ENCODE results near the gene HSD17B11. TPM values are rescaled to one million over a fixed set of nuclear protein-coding genes. Genes with fewer than 3 reads are reported as not detected.
"Not testable (repeated sequence)": the region's sequence is repeated elsewhere in the genome, so short reads cannot be mapped to it uniquely, and the experiment has no call there.

HSD17B11 gene
- total RNA-seq, 3 donors from 2014 or later (not counting 1 experiment from before 2014, with no cell fraction given): 42.2 to 50.5 (median 49.8) TPM

DNA sequence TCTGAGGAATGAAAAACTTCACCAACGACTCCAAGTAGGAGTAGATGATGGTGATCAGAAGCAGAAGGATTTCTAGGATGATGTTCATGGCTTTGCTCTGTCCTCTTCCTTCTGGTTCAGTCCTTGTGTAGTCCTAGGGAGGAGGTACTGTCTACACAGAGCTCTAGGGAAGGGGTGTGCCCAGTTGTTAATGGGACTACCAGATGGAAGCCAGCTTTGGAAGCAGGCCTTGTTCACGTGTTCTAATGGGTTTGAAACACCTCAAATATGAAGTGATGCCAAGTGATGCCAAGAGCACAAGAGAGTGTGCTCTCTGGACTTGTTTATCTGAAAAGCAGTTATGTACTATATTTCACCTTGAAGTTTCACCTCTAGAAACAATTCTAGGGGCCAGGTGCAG lies 68.2 kb downstream of the HSD17B11 start, which contains the start of gene HSD17B13:
TSS of gene HSD17B13 (minus strand) at position 129 of the 400 bp plus-strand sequence. CDS start at position 88, 41 bp downstream.
- Histone ChIP-seq H3K4me3 (ENCODE audit: low read length) (no peak within 1 kb of the TSS), H3K9me3 (ENCODE audit: control insufficient read depth, insufficient read depth, low read length) (no peaks in the 10 kb centered on the region), H3K27ac (ENCODE audit: low read length) (no peak within 1 kb of the TSS), H3K27me3 (ENCODE audit: control insufficient read depth, insufficient read depth, low read length) (no peaks in the 10 kb centered on the region), H3K4me1 (ENCODE audit: control insufficient read depth, insufficient read depth, low read length) (no peaks in the 10 kb centered on the region), H3K36me3 (ENCODE audit: control insufficient read depth, insufficient read depth, low read length) (no peaks in the 10 kb centered on the region)
- no peak within 1 kb of the TSS for H3K4me3 Mint-ChIP-seq
- 92% methylated on average over 2 of the region's 2 CpGs for WGBS (ENCODE audit: insufficient coverage)
- DNase-seq (no peak), ATAC-seq (no peak)
- H3K4me1 Mint-ChIP-seq: no peaks in the 10 kb centered on the region
- no peaks in the 10 kb centered on the region for H3K36me3 Mint-ChIP-seq
- TF ChIP-seq CTCF (IDR thresholded peaks at IDR 0.05): no peak
- intact Hi-C loops (cut with micrococcal nuclease): no loop called here
- H3K27me3 Mint-ChIP-seq (ENCODE audit: low read depth in 2 of 2): no peaks in the 10 kb centered on the region
- H3K27ac Mint-ChIP-seq: no peak within 1 kb of the TSS
- no peaks in the 10 kb centered on the region for H3K9me3 Mint-ChIP-seq

DNA sequence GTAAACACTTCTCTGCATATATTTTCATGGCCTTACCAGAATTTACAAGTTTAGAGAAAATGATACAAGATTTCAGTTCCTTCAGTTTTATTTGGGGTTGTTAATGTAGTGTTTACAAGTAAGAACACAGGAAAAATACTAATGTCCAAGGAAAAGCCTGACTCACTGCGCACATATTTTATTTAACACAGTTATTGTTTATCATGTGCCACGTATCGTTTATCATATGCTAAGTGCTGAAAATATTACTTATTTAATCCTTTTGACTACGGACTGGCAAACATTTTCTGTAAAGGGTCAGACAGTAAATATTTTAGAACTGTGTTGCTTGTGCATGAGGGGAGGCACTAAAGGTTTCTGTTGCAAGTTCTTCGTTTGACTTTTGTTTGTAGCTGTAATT lies 69.1 kb downstream of the HSD17B11 start:
- no peak for ATAC-seq
- WGBS (ENCODE audit: insufficient coverage): 91% methylated on average over 5 of the region's 5 CpGs
- no peak overlapping the region for H3K27ac ChIP-seq (ENCODE audit: low read length)
- H3K4me3 ChIP-seq (ENCODE audit: low read length): no peak overlapping the region
- H3K9me3 ChIP-seq (ENCODE audit: control insufficient read depth, insufficient read depth, low read length): no peaks in the 10 kb centered on the region
- TF ChIP-seq CTCF (IDR thresholded peaks at IDR 0.05): no peak
- no peaks in the 10 kb centered on the region for H3K27me3 ChIP-seq (ENCODE audit: control insufficient read depth, insufficient read depth, low read length)
- Mint-ChIP-seq H3K27ac (no peak overlapping the region), H3K4me3 (no peak overlapping the region), H3K27me3 (ENCODE audit: low read depth in 2 of 2) (no peaks in the 10 kb centered on the region), H3K9me3 (no peaks in the 10 kb centered on the region), H3K36me3 (no peaks in the 10 kb centered on the region), H3K4me1 (no peaks in the 10 kb centered on the region)
- no peaks in the 10 kb centered on the region for H3K4me1 ChIP-seq (ENCODE audit: control insufficient read depth, insufficient read depth, low read length)
- intact Hi-C loops (cut with micrococcal nuclease): no loop called here
- no peak for DNase-seq
- H3K36me3 ChIP-seq (ENCODE audit: control insufficient read depth, insufficient read depth, low read length): no peaks in the 10 kb centered on the region

- WGBS (ENCODE audit: insufficient coverage): no CpG with 5 or more reads among the region's 1 CpG
- Mint-ChIP-seq H3K27me3 (ENCODE audit: low read depth in 2 of 2) (no peaks in the 10 kb centered on the region), H3K4me1 (no peaks in the 10 kb centered on the region), H3K4me3 (no peak overlapping the region), H3K36me3 (no peaks in the 10 kb centered on the region), H3K27ac (no peak overlapping the region), H3K9me3 (no peaks in the 10 kb centered on the region)
- H3K36me3 ChIP-seq (ENCODE audit: control insufficient read depth, insufficient read depth, low read length): no peaks in the 10 kb centered on the region
- no peaks in the 10 kb centered on the region for H3K27me3 ChIP-seq (ENCODE audit: control insufficient read depth, insufficient read depth, low read length)
- no peak for TF ChIP-seq CTCF (IDR thresholded peaks at IDR 0.05)
- ATAC-seq: no peak
- H3K4me1 ChIP-seq (ENCODE audit: control insufficient read depth, insufficient read depth, low read length): no peaks in the 10 kb centered on the region
- no peaks in the 10 kb centered on the region for H3K9me3 ChIP-seq (ENCODE audit: control insufficient read depth, insufficient read depth, low read length)
- no peak overlapping the region for H3K27ac ChIP-seq (ENCODE audit: low read length)
- H3K4me3 ChIP-seq (ENCODE audit: low read length): no peak overlapping the region
- no peak for DNase-seq
- intact Hi-C loops (cut with micrococcal nuclease): no loop called here
These were observed 73.5 kb downstream of the HSD17B11 start for GRCh38 chr4:87317527-87317926.

DNA sequence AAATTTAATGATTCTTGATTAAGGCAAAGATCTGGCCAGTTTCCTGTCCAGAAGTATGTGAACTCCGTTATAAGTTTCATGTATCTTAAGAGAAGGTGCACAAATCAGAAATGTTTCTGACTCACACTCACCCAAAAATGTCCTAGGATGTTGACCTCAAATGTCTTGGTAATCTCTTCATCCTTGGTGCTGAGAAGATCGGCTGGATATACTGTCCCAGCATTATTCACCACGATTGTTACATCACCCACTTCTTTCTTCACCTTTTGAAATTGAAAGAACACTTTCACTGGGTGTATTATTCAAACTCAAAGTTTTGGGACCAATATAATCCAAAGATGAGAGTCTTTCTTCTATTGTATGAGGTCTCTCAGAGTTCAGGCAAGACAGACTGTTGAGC lies 74.0 kb downstream of the HSD17B11 start:
- Mint-ChIP-seq H3K27ac (no peak overlapping the region), H3K4me1 (no peaks in the 10 kb centered on the region), H3K27me3 (ENCODE audit: low read depth in 2 of 2) (no peaks in the 10 kb centered on the region), H3K4me3 (no peak overlapping the region), H3K9me3 (no peaks in the 10 kb centered on the region), H3K36me3 (no peaks in the 10 kb centered on the region)
- ATAC-seq: no peak
- H3K36me3 ChIP-seq (ENCODE audit: control insufficient read depth, insufficient read depth, low read length): no peaks in the 10 kb centered on the region
- no peak overlapping the region for H3K27ac ChIP-seq (ENCODE audit: low read length)
- DNase-seq: no peak
- WGBS (ENCODE audit: insufficient coverage): 96% methylated on average over 3 of the region's 3 CpGs
- no peaks in the 10 kb centered on the region for H3K4me1 ChIP-seq (ENCODE audit: control insufficient read depth, insufficient read depth, low read length)
- H3K9me3 ChIP-seq (ENCODE audit: control insufficient read depth, insufficient read depth, low read length): no peaks in the 10 kb centered on the region
- H3K4me3 ChIP-seq (ENCODE audit: low read length): no peak overlapping the region
- no peaks in the 10 kb centered on the region for H3K27me3 ChIP-seq (ENCODE audit: control insufficient read depth, insufficient read depth, low read length)
- intact Hi-C loops (cut with micrococcal nuclease): no loop called here
- no peak for TF ChIP-seq CTCF (IDR thresholded peaks at IDR 0.05)

GRCh38 chr4:87315000-87315399 lies 76.0 kb downstream of the HSD17B11 start:
- H3K27me3 ChIP-seq (ENCODE audit: control insufficient read depth, insufficient read depth, low read length); H3K4me3 Mint-ChIP-seq; H3K36me3 ChIP-seq (ENCODE audit: control insufficient read depth, insufficient read depth, low read length); H3K27ac ChIP-seq (ENCODE audit: low read length); H3K4me1 Mint-ChIP-seq; H3K9me3 ChIP-seq (ENCODE audit: control insufficient read depth, insufficient read depth, low read length); H3K4me1 ChIP-seq (ENCODE audit: control insufficient read depth, insufficient read depth, low read length); ATAC-seq; DNase-seq; H3K27ac Mint-ChIP-seq; H3K4me3 ChIP-seq (ENCODE audit: low read length); H3K36me3 Mint-ChIP-seq; H3K9me3 Mint-ChIP-seq; intact Hi-C loops (cut with micrococcal nuclease); H3K27me3 Mint-ChIP-seq (ENCODE audit: low read depth in 2 of 2): not testable (repeated sequence)
- WGBS (ENCODE audit: insufficient coverage): 64% methylated on average over 4 of the region's 4 CpGs
